Measurements from ENCODE around the gene SLC6A8.
"Not testable (repeated sequence)": the region's sequence is repeated elsewhere in the genome, so short reads cannot be mapped to it uniquely, and the experiment has no call there.

Gene SLC6A8

GRCh38 chrX:153733651-153734240 lies 46.0 kb downstream of the SLC6A8 start:
- DNase-seq, result no peak

DNA sequence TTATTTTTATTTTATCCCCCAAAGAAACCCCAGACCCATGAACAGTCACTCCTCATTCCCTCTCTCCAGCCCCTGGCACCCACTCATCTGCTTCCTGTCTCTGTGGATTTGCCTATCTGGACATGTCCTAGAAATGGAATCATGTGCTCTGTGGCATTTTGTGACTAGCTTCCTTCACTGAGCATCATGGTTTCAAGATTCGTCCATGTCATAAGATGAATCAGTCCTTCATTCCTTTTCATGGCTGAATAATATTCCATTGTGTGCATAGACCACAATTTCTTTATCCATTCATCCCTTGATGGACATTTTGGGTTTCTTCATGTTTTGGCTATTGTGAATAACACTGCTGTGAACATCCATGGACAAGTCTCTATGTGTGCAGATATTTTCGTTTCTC lies 47.1 kb downstream of the SLC6A8 start:
- no peak for DNase-seq

GRCh38 chrX:153735274-153735673 lies 47.5 kb downstream of the SLC6A8 start:
- no peak for DNase-seq

- no peak for DNase-seq
Measured at GRCh38 chrX:153736071-153736820, 48.5 kb downstream of the SLC6A8 start.

DNA sequence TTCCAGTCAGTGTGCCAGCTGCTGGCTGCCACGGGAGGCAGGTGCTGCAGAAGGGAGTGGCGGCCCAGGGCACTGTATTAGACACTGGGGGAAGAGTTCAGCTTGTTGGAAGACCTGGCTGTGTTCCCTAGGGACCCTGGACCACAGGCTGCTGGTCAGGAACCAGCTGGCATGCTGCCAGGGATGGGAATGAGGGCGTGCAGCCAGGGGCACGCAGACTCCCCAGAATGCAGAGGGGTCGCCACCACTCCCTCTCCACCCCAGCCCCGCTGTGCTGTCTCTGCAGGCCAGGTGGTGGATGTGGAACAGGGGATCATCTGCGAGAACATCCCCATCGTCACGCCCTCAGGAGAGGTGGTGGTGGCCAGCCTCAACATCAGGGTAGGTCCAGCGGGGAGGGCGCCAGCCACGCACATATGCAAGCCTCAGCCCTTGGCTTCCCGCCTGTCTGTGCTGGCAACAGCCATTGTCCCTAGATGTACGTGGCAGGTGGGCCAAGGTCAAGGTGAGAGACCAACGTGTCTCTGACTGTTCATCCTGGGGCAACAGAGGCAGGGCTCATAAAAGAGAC lies 49.2 kb downstream of the SLC6A8 start:
- no peak for DNase-seq

- DNase-seq, result no peak
Measured at GRCh38 chrX:153738056-153738605, 50.4 kb downstream of the SLC6A8 start.

GRCh38 chrX:153739754-153740486 lies 52.2 kb downstream of the SLC6A8 start:
- DNase-seq, result no peak

DNA sequence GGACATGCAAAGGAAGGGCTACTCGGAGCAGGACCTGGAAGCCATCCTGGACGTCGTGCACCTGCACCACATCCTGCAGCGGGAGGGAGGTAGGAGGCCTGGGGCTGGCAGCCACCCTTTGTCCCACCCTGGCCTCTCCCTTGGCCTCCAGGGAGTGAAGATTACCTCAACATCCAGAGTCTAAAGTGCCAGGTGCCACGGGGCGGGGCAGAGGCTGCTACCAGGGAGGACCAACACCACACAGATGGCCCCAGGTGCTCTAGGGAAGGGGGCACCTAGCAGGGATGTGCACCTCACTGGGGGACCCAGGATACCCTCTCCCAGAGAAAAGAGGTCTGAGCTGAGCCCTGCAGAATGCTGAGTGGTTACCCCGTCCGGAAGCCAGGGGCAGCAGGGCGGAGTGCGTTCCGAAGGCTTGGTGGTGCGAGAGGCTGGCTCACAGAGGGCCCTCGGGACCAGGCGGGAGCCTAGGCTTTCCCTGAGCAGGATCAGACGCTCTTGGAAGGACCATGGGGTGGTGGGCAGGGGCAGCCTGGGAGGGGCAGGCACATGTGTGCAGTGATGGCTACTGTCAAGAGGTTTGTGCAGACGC lies 53.0 kb downstream of the SLC6A8 start:
- no peak for DNase-seq

- DNase-seq, result no peak
Measured at GRCh38 chrX:153741446-153741845, 53.7 kb downstream of the SLC6A8 start.

DNA sequence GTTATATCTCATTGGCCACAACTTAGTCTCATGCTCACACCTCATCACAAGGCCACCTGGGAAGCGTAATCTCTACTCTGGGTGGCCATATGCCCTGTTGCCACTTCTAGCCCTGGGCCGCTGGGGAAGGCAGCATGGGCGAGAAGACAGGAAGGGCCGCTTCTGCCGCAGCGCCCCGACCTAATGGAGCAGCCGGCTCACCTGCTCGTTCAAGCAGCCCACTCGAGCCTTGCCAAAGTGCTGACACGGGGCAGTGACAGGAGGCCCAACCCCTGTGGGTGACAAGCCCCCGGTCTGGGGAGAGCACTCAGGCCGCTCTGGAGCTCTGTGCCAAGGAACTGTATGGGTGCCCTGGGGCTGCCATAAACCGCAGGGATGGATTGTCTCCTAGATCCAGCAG lies 54.4 kb downstream of the SLC6A8 start:
- DNase-seq, result not testable (repeated sequence)

- not testable (repeated sequence) for DNase-seq
Measured at GRCh38 chrX:153742796-153743467, 55.2 kb downstream of the SLC6A8 start.

GRCh38 chrX:153743468-153744209 lies 55.9 kb downstream of the SLC6A8 start:
- DNase-seq, result not testable (repeated sequence)

DNA sequence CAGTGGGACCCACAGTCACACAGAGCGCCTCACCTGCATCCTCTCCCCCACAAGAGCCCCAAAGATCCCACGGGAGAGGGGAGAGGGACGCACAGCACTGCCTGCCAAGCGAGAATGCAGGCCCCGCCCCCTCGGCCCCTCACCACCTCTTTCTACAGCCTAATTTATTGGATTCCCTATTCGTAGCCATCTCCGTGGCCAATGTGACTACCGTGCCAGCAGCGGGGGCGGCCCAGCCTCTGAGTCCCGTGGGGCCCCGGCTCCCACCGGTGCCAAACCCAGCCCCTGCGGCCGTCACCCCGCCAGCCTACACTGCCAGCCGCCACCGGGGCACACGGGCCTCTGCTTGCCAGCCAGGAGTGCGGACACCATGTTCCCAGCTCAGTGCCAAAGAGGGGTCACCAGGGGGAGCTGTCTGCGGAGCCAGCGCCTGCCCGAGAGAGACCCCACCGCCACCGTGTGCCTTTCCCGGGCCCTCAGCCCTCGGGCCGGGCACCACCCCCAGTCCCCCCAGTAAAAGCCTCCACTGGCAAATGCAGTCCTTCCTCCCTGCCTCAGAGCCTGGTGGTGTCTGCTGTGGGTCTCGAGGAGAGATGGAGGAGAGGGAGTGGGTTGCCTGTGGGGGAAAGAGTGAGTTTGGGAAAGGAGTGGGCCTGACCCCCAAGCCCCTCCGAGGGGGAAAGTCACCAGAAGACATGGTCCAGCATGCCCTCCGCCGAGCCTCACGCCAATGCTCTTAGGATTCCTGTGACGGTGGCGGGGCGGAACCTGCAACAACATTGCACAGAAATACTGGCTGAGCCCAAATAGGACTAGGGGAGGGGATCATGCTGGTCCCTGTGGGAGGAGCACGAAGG lies 56.7 kb downstream of the SLC6A8 start:
- no peak for DNase-seq

GRCh38 chrX:153745067-153745433 lies 57.3 kb downstream of the SLC6A8 start:
- DNase-seq, result not testable (repeated sequence)
